ENCODE results near the gene ABHD10. TPM values are rescaled to one million over a fixed set of nuclear protein-coding genes. Genes with fewer than 3 reads are reported as not detected.
A peak's percentile ranks its signal among the peaks of the same experiment; 100 is the strongest.

The ABHD10 gene
- 10 to 100 TPM in 4 of 6 donors, 1 to 10 TPM in 2; 3.2 to 26.4 (median 18.1) TPM for total RNA-seq

DNA sequence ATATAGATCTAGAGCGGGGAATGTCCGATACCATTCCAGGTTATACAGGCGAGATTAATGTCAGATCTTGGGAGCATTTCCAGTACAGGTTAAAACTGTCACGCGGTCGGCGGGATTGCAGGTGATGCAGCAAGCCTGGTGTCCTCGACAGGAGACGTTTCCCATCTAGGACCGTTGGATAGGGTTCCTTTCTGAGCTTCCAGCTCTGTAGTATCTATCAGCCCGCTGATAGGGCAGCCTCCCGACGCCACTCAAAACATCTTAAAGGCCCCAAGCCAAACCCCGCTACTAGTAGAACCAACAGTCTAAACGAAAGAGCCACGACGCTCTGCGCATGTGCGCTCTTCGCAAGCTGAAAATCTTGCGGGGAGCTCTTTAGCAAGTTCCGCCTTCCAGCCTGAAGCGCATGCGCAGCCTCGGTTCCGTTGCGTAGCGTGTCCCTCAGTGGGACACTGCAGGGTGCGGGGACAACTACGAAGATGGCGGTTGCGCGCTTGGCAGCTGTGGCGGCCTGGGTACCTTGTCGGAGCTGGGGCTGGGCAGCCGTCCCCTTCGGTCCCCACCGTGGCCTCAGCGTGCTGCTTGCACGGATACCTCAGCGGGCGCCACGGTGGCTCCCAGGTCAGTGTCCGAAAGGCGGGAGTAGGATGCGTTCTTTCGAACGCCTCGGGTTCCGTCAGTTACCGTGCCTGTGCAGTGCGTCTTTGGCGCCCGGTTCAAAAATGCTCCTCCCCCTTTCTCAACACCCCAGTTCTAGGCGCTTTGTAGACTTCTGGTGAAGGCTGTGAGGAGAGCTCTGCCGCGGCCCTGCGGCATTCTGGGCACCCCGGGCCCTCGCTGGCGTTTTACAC is at the start of gene ABHD10:
Gene ABHD10, plus strand, starts transcription at position 444 of the 851 bp plus-strand sequence. Its CDS starts 36 bp downstream, at position 480.
- 11 to 16% methylated on average over 18 to 46 of the region's 61 CpGs for WGBS, 2 donors
- peaks cover 0 to under 1% (median 0%) of the 10 kb centered on the region in 4 donors for H3K36me3 ChIP-seq
- DNase-seq (peak; percentile 96 to 97), ATAC-seq (ENCODE audit: low FRiP score in 2 of 2) (peak; percentile 98)
- H3K9me3 ChIP-seq, result no peaks in the 10 kb centered on the region
- peak within 1 kb of the TSS; percentile 62 to 84 (median 74) for H3K4me3 ChIP-seq
- peaks cover 16 to 18% (median 17%) of the 10 kb centered on the region in 4 donors for H3K4me1 ChIP-seq
- peak in 2 of 6 experiments; percentile 8 to 29 for TF ChIP-seq CTCF (IDR thresholded peaks at IDR 0.05)
- no peak for TF ChIP-seq EP300 (IDR thresholded peaks at IDR 0.05)
- peak; percentile 84 to 98 for TF ChIP-seq POLR2AphosphoS5 (IDR thresholded peaks at IDR 0.05)
- peak in 3 of 4 donors; percentile 83 to 96 (median 88) for TF ChIP-seq POLR2A (IDR thresholded peaks at IDR 0.05)
- no peaks in the 10 kb centered on the region for H3K27me3 ChIP-seq
- peak within 1 kb of the TSS; percentile 81 to 90 (median 83) for H3K27ac ChIP-seq

DNA sequence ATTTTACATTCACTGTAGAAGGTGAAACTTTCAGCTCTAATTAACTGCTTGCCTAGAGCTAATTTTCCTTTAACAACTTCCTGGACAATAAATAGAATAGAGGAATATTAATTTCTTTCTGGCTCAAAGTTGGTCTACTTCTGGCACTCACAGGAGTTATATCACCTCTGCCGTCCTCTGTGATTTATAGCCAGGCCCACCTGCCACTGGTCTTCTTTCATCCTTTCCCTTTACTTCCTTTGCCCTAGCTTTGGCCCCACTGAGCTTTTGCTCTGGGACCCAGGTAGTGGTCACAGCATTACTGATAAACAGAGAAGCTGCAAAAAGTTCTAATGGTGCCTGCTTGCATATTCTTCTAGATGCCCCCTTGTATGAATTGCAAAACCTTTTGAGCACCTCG is 49.3 kb upstream of the ABHD10 start:
- DNase-seq (no peak), ATAC-seq (ENCODE audit: low FRiP score in 2 of 2) (no peak)
- Histone ChIP-seq H3K36me3 (no peaks in the 10 kb centered on the region), H3K9me3 (no peaks in the 10 kb centered on the region), H3K4me1 (peaks cover 0 to 5% (median 2%) of the 10 kb centered on the region in 4 donors), H3K4me3 (no peak overlapping the region), H3K27me3 (no peaks in the 10 kb centered on the region), H3K27ac (no peak overlapping the region)
- WGBS, 2 donors, result 80 to 83% methylated on average over 2 of the region's 2 CpGs
- TF ChIP-seq CTCF (IDR thresholded peaks at IDR 0.05) (no peak), POLR2A (IDR thresholded peaks at IDR 0.05) (no peak), EP300 (IDR thresholded peaks at IDR 0.05) (no peak), POLR2AphosphoS5 (IDR thresholded peaks at IDR 0.05) (no peak)

DNA sequence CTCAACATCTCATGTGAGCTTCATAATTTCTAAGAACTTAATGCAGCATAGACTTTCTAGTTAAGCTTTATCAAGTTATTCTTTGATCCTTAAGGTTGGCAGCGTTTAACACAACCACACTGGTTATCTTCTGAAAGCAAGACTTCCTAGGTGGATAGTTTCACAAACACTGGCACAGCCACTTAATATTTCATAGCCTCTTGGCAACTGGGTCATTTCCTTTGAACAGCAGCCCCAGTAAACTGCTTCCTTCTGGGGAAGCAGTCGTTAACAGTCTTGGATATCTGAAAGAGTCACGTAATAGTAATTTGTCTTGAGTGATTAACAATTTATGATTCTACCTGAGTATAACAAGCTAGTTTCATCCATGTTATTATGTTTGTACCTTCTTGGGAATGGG is 45.9 kb upstream of the ABHD10 start:
- DNase-seq, result no peak
- WGBS, 2 donors, result 29 to 34% methylated on average over 3 of the region's 3 CpGs
- no peak for TF ChIP-seq POLR2A (IDR thresholded peaks at IDR 0.05)
- TF ChIP-seq POLR2AphosphoS5 (IDR thresholded peaks at IDR 0.05), result no peak
- TF ChIP-seq EP300 (IDR thresholded peaks at IDR 0.05), result no peak
- no peak for TF ChIP-seq CTCF (IDR thresholded peaks at IDR 0.05)
- Histone ChIP-seq H3K27me3 (no peaks in the 10 kb centered on the region), H3K4me1 (peaks cover 0 to 10% (median 2%) of the 10 kb centered on the region in 4 donors), H3K27ac (no peak overlapping the region), H3K9me3 (no peaks in the 10 kb centered on the region), H3K36me3 (no peaks in the 10 kb centered on the region), H3K4me3 (no peak overlapping the region)
- no peak for ATAC-seq (ENCODE audit: low FRiP score in 2 of 2)

DNA sequence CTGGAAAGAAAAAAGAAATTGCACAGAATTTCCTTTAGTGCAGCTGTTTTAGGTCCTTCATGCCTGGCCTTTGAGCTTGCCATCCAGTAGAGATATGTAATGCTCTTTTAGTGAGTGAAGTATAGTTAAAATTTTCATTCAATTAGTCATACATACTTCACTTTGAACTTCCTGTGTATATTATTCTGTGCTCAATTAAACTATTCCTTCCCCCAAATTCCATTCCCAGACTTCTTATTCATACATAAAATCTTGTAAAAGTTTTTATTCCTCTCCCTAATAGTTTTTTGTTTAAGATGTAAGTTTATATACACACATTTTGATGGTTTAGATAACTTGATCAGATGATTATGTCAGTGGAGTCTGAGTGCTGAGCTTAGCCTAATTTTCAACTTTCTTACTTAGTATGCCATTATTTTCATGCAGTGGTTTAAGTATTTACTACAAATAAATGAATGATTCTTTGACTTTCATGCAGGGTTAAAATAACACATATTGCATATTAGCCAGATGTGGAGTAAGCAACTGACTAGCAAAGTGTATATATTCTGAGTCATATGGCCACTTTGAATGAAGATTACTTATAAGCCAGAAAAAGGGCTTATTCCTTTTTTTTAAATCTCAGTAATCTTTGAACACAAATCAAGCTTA is 42.5 kb upstream of the ABHD10 start:
- no peak for ATAC-seq (ENCODE audit: low FRiP score in 2 of 2)
- TF ChIP-seq CTCF (IDR thresholded peaks at IDR 0.05) (no peak), POLR2A (IDR thresholded peaks at IDR 0.05) (no peak)

More for the DNA sequence above, 42.5 kb upstream of the ABHD10 start:
- Histone ChIP-seq H3K27me3 (no peaks in the 10 kb centered on the region), H3K4me1 (peaks cover 0 to 10% (median 2%) of the 10 kb centered on the region in 4 donors), H3K9me3 (no peaks in the 10 kb centered on the region), H3K4me3 (no peak overlapping the region), H3K36me3 (peaks cover 0 to 19% (median 0%) of the 10 kb centered on the region in 4 donors), H3K27ac (no peak overlapping the region)
- no peak for DNase-seq

Data from upper lobe of left lung (tissue), 6 donors.